GM23248 (cell line): Measurements from ENCODE around the gene WBP2. TPM values are rescaled to one million over a fixed set of nuclear protein-coding genes. Genes with fewer than 3 reads are reported as not detected.

Source experiments
- DNase-seq: peaks from one replicate; pipeline ENCODE4 v3.0.0-alpha.2; 2015
- H2AFZ ChIP-seq: fragments of 200-600 bp; sonication (generic); 2 replicates; pipeline ENCODE4 v1.6.1; 2016; ENCODE audit warnings: antibody characterized with exemption
- H3F3A ChIP-seq: fragments of 200-600 bp; sonication (generic); 2 replicates; pipeline ENCODE4 v1.6.1; 2016; ENCODE audit warnings: mild to moderate bottlenecking, antibody characterized with exemption, mixed run types; ENCODE audit not compliant: insufficient read depth
- H3K27ac ChIP-seq: fragments of 200-600 bp; sonication (generic); 2 replicates; pipeline ENCODE4 v1.5.1; 2016; ENCODE audit warnings: mild to moderate bottlenecking
- H3K27me3 ChIP-seq: fragments of 200-600 bp; sonication (generic); replicated peaks from 2 replicates; pipeline ENCODE4 v1.6.1; 2016; ENCODE audit warnings: mild to moderate bottlenecking; ENCODE audit not compliant: insufficient read depth
- H3K36me3 ChIP-seq: fragments of 200-600 bp; sonication (generic); 2 replicates; pipeline ENCODE4 v1.6.1; 2016; ENCODE audit warnings: low read depth, mild to moderate bottlenecking
- H3K4me1 ChIP-seq: fragments of 200-600 bp; sonication (generic); 2 replicates; pipeline ENCODE4 v1.6.1; 2016; ENCODE audit warnings: mild to moderate bottlenecking; ENCODE audit not compliant: insufficient read depth
- H3K4me2 ChIP-seq: fragments of 200-600 bp; sonication (generic); one replicate; pipeline ENCODE4 v1.6.1; 2016; ENCODE audit warnings: mild to moderate bottlenecking; ENCODE audit not compliant: unreplicated experiment
- H3K4me3 ChIP-seq: fragments of 200-600 bp; sonication (generic); 2 replicates; pipeline ENCODE4 v1.5.1; 2016; ENCODE audit warnings: mild to moderate bottlenecking
- H3K79me2 ChIP-seq: fragments of 200-600 bp; sonication (generic); 2 replicates; pipeline ENCODE4 v1.6.1; 2016; ENCODE audit warnings: mild to moderate bottlenecking; ENCODE audit not compliant: insufficient read depth
- H3K9ac ChIP-seq: fragments of 200-600 bp; sonication (generic); 2 replicates; pipeline ENCODE4 v1.6.1; 2016; ENCODE audit warnings: mild to moderate bottlenecking
- H3K9me2 ChIP-seq: fragments of 200-600 bp; sonication (generic); 2 replicates; pipeline ENCODE4 v1.6.1; 2016; ENCODE audit warnings: mixed run types, mild to moderate bottlenecking, moderate library complexity; ENCODE audit not compliant: insufficient read depth
- H3K9me3 ChIP-seq: fragments of 200-600 bp; sonication (generic); one replicate; pipeline ENCODE4 v1.6.1; 2017; ENCODE audit warnings: low read depth
- H4K20me1 ChIP-seq: fragments of 200-600 bp; sonication (generic); 2 replicates; pipeline ENCODE4 v1.6.0; 2016; ENCODE audit not compliant: insufficient read depth
- EZH2 ChIP-seq: fragments of 200-600 bp; sonication (generic); IDR thresholded peaks from 2 replicates; pipeline ENCODE4 v1.6.1; 2018; ENCODE audit warnings: antibody characterized with exemption, mild to moderate bottlenecking; ENCODE audit not compliant: insufficient read depth, poor library complexity, severe bottlenecking
- EZH2phosphoT487 ChIP-seq: fragments of 200-600 bp; sonication (generic); IDR thresholded peaks from 2 replicates; pipeline ENCODE4 v1.6.1; 2018; ENCODE audit warnings: antibody characterized with exemption, moderate library complexity, mild to moderate bottlenecking, low read depth; ENCODE audit not compliant: insufficient read depth
- WGBS, 2 experiments: methylation state at CpG; one replicate each; pipeline ENCODE4 v1.1.6; 2015 to 2017; ENCODE audit warnings: low lambda C conversion rate in 2 of 2, low coverage in 1 of 2; ENCODE audit errors: missing lambda C conversion rate in 2 of 2; 5-methylcytosine and 5-hydroxymethylcytosine counted together
- in situ Hi-C: fragments of 300-500 bp; cut with MboI; formaldehyde crosslinking; loops from 2 replicates; pipeline ENCODE4 v1.15.0; 2020
- polyA plus RNA-seq: library from polyadenylated mRNA; unstranded; fragments of >200 nt; fragmentation: Nextera tagmentation; extraction: Ambion mirVana; gene quantifications from 2 replicates; pipeline ENCODE4 v1.2.1, GENCODE V29; 2016
- total RNA-seq: library from RNA; depleted of rRNA; stranded (reverse); fragments of >200 nt; shearing (Covaris generic); gene quantifications from 2 replicates; pipeline ENCODE4 v1.2.3, GENCODE V29; 2014

Gene WBP2
- total and polyA plus RNA-seq, 2 experiments from 2014 or later = 17.4 to 59.4 TPM

DNA sequence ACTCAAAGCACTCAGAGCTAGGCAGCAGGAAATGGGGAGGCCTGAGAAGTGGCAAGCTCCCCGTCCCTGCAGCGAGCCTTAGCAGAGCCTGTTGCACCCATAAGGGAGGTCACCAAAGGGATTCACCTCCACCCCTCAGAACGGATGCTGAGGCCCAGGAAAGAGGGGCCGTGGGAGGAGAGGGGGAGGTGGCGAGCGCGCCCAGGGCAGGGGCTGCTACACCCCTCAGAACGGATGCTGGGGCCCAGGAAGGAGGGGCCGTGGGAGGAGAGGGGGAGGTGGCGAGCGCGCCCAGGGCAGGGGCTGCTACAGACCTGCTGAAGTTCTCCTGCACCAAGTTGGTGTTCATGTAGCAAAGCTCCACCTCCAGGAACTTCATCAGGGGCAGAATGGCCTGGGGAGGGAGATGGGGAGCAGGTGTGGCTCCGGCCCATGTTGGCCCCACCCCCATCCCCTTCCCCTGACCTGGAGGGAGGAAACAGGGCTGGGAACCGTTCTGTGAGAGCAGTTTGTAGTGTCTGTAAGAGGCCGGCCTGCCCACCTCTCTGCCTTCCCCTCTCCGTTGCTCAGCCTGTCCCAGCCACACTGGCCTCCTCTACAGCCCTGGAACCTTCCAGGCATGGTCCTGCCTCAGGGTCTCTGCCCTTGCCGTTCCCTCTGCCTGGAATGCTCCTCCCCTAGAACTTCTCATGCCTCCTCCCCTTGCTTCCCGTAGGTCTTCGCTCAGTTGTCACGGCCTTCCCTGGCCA, 22.3 kb downstream of the WBP2 start:
- no peaks in the 10 kb centered on the region for H3K9me2 ChIP-seq
- H3K36me3 ChIP-seq = no peaks in the 10 kb centered on the region
- DNase-seq = no peak
- no peak overlapping the region for H3K9ac ChIP-seq
- in situ Hi-C loops = no loop called here
- H3K4me3 ChIP-seq = no peak overlapping the region
- H3K4me2 ChIP-seq = no peak overlapping the region
- H3K27ac ChIP-seq = no peak overlapping the region
- no peaks in the 10 kb centered on the region for H3K27me3 ChIP-seq
- H3F3A ChIP-seq = no peaks in the 10 kb centered on the region
- 69 to 72% methylated on average over 9 to 20 of the region's 20 CpGs for WGBS, 2 experiments
- H3K9me3 ChIP-seq = no peaks in the 10 kb centered on the region
- TF ChIP-seq EZH2phosphoT487 = no peak
- TF ChIP-seq EZH2 = no peak
- no peaks in the 10 kb centered on the region for H3K79me2 ChIP-seq
- H3K4me1 ChIP-seq = peaks cover 9% of the 10 kb centered on the region
- no peak overlapping the region for H2AFZ ChIP-seq
- H4K20me1 ChIP-seq = no peaks in the 10 kb centered on the region

- Histone ChIP-seq H2AFZ (no peak overlapping the region), H3F3A (no peaks in the 10 kb centered on the region), H3K79me2 (no peaks in the 10 kb centered on the region), H3K4me1 (peaks cover 9% of the 10 kb centered on the region), H3K9ac (no peak overlapping the region), H3K4me2 (no peak overlapping the region), H3K27ac (no peak overlapping the region), H3K4me3 (no peak overlapping the region), H3K9me2 (no peaks in the 10 kb centered on the region), H3K9me3 (no peaks in the 10 kb centered on the region), H3K27me3 (no peaks in the 10 kb centered on the region), H3K36me3 (no peaks in the 10 kb centered on the region), H4K20me1 (no peaks in the 10 kb centered on the region)
- TF ChIP-seq EZH2phosphoT487 (peak; percentile 80; the same call in 1 of the 2 replicates), EZH2 (no peak)
- peak; percentile 76 for DNase-seq
- 73 to 78% methylated on average over 10 of the region's 10 CpGs for WGBS, 2 experiments
- in situ Hi-C loops = no loop called here
Observed at GRCh38 chr17:75832164-75832651, 22.9 kb downstream of the WBP2 start.

DNA sequence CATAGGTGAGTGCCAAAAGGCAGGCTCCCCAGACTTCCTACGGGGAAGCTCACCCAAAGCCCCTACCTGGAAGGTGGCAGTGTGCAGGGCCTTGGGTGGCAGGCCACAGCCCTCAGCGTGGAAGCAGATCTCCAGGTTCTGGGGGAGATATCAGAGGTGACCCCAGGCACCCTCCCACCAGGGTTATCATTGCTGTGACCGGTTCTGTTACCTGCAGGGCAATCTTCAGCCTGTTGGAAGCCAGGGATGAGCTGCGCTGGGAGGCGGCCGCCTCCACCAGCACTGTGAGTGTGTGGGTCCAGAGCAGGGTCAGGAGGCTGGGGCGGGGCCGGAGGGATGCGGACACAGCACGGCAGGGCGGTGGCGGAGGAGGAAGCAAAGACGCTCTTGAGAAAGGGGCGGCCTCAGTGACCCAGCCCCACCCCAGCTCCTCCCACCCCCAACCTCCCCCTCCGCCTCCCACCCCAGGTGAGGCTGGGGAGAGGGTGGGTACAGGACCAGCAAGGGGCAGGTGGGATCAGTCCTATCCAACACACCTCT, 24.0 kb downstream of the WBP2 start:
- no peak overlapping the region for H3K4me2 ChIP-seq
- no peak for DNase-seq
- peaks cover 9% of the 10 kb centered on the region for H3K4me1 ChIP-seq
- H3K79me2 ChIP-seq = no peaks in the 10 kb centered on the region
- no peaks in the 10 kb centered on the region for H3K9me3 ChIP-seq
- H3F3A ChIP-seq = no peaks in the 10 kb centered on the region
- TF ChIP-seq EZH2phosphoT487 (no peak), EZH2 (no peak)
- H4K20me1 ChIP-seq = no peaks in the 10 kb centered on the region
- no peak overlapping the region for H3K9ac ChIP-seq
- no peaks in the 10 kb centered on the region for H3K36me3 ChIP-seq
- no peaks in the 10 kb centered on the region for H3K27me3 ChIP-seq
- no peak overlapping the region for H2AFZ ChIP-seq
- in situ Hi-C loops = no loop called here
- no peaks in the 10 kb centered on the region for H3K9me2 ChIP-seq
- no peak overlapping the region for H3K27ac ChIP-seq
- no peak overlapping the region for H3K4me3 ChIP-seq
- 78 to 87% methylated on average over 6 to 15 of the region's 15 CpGs for WGBS, 2 experiments

DNA sequence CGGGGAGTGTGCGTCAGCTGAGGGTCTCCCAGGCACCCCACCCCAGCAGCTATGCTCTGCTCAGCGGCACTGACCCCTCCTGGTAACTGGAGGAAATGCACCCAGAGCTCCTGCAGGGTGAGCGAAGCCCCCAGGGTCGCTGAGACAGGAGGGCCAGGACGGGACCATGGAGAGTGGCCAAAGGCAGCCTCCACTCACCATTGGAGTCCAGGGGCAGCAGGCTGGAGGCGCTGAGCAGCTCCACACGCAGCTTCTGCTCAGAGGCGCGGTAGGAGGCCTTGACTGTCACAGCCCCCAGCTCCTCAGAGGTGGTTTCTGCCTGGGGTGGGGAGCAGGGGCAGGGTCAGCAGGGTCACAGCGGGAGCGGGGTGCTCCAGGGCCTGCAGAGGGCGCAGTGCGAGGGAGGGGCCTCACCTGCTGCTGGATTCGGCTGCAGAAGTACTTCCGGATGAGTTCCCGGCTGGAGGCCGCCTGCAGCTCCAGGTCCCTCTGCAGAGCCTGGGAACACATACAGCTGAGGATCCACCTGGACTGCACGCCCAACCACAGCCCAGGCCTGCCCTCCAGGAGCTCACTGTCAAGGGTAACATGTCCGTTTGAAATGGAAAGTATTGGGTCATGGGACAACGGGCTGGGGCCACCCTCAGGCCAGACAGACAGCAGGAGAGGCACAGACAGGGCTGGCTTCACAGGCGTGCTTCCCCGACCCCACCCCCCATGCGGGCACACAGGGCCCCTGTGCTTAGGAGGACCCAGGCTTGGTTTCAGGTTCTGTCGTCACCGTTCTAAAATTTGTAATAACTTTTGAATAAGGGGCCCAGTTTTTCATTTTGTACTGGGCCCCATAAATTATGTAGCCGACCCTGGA, 24.7 kb downstream of the WBP2 start:
- H3K27ac ChIP-seq = no peak overlapping the region
- H3K36me3 ChIP-seq = no peaks in the 10 kb centered on the region
- no peaks in the 10 kb centered on the region for H4K20me1 ChIP-seq
- 77% methylated on average over 24 to 27 of the region's 27 CpGs for WGBS, 2 experiments
- H3K79me2 ChIP-seq = no peaks in the 10 kb centered on the region
- H3K9me2 ChIP-seq = no peaks in the 10 kb centered on the region
- in situ Hi-C loops = no loop called here
- H3F3A ChIP-seq = no peaks in the 10 kb centered on the region
- H3K27me3 ChIP-seq = no peaks in the 10 kb centered on the region
- H3K9me3 ChIP-seq = no peaks in the 10 kb centered on the region
- H2AFZ ChIP-seq = no peak overlapping the region
- no peak overlapping the region for H3K9ac ChIP-seq
- peaks cover 9% of the 10 kb centered on the region for H3K4me1 ChIP-seq
- TF ChIP-seq EZH2 (no peak), EZH2phosphoT487 (no peak)
- no peak overlapping the region for H3K4me2 ChIP-seq
- peak; percentile 20 for DNase-seq
- no peak overlapping the region for H3K4me3 ChIP-seq
